HuH-7.5 (cell line): Measurements from ENCODE around the gene ZBTB22.
A peak's percentile ranks its signal among the peaks of the same experiment; 100 is the strongest.
"Not testable (repeated sequence)": the region's sequence is repeated elsewhere in the genome, so short reads cannot be mapped to it uniquely, and the experiment has no call there.

Experiments used
- DNase-seq: peaks from one replicate; pipeline ENCODE4 v3.0.0; 2011; ENCODE audit warnings: low spot score

Gene ZBTB22, protein sequence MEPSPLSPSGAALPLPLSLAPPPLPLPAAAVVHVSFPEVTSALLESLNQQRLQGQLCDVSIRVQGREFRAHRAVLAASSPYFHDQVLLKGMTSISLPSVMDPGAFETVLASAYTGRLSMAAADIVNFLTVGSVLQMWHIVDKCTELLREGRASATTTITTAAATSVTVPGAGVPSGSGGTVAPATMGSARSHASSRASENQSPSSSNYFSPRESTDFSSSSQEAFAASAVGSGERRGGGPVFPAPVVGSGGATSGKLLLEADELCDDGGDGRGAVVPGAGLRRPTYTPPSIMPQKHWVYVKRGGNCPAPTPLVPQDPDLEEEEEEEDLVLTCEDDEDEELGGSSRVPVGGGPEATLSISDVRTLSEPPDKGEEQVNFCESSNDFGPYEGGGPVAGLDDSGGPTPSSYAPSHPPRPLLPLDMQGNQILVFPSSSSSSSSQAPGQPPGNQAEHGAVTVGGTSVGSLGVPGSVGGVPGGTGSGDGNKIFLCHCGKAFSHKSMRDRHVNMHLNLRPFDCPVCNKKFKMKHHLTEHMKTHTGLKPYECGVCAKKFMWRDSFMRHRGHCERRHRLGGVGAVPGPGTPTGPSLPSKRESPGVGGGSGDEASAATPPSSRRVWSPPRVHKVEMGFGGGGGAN

GRCh38 chr6:33317669-33318425 lies at the start of gene ZBTB22:
ZBTB22 (minus strand) TSS chr6:33317744; CDS start chr6:33316916, 828 bp downstream.
- peak; percentile 84 for DNase-seq

GRCh38 chr6:33367009-33367714 lies 49.6 kb upstream of the ZBTB22 start:
- no peak for DNase-seq

GRCh38 chr6:33365206-33365971 lies 47.8 kb upstream of the ZBTB22 start:
- DNase-seq: not testable (repeated sequence)

DNA sequence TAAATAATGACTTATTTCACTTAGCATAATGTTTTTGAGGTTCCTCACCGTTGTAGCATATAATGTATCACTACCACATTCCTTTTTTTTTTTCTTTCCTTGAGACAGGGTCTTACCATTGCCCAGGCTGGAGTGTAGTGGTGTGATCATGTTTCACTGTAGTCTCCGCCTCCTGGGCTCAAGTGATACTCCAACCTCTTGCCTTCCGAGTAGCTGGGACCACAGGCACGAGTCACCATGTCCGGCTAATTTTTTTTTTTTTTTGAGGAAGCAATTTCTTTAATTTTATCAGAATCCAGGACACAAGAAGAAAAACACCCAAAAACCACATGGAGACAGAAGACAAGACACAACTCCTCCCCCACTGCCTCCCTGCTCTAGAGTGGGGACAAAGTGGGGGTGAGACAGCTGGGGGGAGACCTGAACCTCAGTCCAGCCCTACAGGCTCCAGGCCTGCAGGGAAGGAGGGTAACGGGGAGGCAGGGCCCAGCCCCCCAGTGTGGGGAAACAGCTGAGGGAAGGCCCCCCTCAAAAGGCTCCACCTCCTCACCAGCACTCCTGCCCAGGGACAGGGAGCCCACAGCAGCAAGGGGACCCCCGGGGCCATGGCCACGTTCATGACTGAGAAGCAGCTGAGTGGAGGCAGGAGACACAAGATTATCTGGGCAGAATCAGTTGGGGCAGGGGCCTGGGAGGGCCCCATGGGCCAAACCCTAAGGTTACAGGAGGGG lies 47.1 kb upstream of the ZBTB22 start:
- not testable (repeated sequence) for DNase-seq

GRCh38 chr6:33363486-33363885 lies 45.9 kb upstream of the ZBTB22 start:
- not testable (repeated sequence) for DNase-seq

- DNase-seq: no peak
These were observed 41.8 kb upstream of the ZBTB22 start for GRCh38 chr6:33359331-33359730.

DNA sequence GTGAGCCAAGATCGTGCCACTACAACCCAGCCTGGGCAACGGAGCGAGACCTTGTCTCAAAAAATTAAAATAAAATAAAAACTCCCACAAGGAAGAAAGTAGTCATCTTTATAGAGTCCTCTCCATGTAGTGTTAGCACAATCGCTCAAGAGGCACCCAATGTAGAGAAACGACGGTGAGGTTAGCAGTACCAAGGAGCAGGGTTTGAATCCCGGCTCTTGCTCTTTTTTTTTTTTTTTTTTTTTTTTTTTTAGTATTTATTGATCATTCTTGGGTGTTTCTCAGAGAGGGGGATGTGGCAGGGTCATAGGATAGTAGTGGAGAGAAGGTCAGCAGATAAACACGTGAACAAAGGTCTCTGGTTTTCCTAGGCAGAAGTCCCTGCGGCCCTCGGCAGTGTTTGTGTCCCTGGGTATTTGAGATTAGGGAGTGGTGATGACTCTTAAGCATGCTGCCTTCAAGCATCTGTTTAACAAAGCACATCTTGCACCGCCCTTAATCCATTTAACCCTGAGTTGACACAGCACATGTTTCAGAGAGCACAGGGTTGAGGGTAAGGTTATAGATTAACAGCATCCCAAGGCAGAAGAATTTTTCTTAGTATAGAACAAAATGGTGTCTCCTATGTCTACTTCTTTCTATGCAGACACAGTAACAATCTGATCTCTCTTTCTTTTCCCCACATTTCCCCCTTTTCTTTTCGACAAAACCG lies 39.8 kb upstream of the ZBTB22 start:
- DNase-seq: not testable (repeated sequence)

GRCh38 chr6:33356295-33356694 lies 38.8 kb upstream of the ZBTB22 start:
- no peak for DNase-seq

- DNase-seq: not testable (repeated sequence)
These were observed 38.3 kb upstream of the ZBTB22 start for GRCh38 chr6:33355860-33356259.

DNA sequence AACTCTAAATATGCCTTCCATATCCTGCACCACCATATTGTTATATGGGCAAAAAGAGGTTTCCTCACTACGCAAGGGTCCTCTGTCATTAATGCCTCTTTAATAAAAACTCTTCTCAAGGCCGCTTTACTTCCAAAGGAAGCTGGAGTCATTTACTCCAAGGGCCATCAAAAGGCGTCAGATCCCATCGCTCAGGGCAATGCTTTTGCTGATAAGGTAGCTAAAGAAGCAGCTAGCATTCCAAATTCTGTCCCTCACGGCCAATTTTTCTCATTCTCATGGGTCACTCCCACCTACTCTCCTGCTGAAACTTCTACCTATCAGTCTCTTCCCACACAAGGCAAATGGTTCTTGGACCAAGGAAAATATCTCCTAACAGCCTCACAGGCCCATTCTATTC lies 30.3 kb upstream of the ZBTB22 start:
- DNase-seq: no peak

DNA sequence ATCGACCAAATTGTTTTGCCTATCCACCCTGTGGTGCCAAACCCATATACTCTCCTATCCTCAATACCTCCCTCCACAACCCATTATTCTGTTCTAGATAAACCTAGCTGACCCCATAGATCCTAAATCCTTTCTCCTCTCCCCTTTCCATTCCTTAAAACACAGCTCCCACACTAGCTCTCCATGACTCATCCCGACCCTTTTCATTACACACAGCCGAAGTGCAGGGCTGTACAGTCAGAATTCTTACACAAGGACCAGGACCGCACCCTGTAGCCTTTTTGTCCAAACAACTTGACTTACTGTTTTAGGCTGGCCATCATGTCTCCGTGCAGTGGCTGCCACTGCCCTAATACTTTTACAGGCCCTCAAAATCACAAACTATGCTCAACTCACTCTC lies 29.4 kb upstream of the ZBTB22 start:
- DNase-seq: not testable (repeated sequence)

DNA sequence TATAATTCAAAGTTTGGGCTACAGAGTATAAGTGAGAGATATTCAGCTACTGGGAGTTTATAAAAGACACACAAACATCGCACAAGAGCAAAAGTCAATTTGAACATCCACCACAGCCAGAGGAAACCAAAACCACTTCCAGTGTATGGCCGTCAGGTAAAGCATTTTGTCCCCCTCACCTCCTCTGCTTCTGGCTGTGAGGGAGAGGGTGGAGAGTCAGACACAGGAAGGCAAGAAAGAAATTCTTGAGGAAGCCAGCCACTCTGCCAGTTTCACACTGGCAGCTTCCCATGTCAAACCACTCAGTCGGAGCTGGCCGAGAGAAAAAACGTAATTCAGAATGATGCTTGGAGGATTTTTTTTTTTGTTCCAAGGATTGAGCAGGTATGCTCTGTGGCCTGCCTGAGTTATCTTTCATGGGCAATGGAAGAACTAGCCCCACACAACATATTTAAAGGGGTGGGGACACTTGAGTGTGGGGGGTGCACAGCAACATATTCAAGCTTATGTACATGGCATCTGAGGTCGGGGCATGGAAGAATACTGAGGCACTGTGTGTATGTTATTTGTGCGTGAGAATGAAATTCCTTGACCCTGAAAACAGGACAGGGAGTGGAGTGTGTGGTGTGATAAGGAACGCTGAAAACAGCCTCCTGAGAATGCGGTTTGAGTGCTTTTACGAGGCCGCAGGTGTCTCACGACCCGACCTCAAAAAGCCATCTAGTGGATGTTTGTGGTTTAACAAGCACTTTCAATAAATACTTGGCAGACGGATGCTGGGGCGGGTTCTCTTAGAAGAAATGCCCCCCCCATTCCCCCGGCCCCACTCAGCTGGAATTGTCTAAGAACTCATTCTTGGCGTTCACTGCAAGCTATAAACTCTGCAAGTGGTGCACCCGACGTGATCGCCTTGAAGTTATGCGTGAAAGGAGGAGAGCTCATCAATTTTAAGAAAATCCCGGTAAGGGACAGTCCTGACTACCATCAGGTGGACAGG lies 27.5 kb upstream of the ZBTB22 start:
- DNase-seq: peak; percentile 32

- no peak for DNase-seq
These were observed 26.5 kb upstream of the ZBTB22 start for GRCh38 chr6:33343953-33344611.

GRCh38 chr6:33343606-33343952 lies 26.0 kb upstream of the ZBTB22 start:
- DNase-seq: not testable (repeated sequence)

DNA sequence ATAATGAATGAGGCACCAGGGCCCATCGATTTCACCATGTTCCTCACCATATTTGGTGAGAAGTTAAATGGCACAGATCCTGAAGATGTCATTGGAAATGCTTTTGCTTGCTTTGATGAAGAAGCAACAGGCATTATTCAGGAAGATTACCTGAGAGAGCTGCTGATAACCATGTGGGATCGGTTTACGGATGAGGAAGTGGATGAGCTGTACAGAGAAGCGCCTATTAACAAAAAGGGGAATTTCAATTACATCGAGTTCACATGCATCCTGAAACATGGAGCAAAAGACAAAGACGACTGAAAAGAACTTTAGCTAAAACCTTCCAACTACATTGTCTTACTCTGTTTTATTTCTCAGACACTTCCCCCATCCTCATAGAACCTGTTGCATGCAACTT lies 21.6 kb upstream of the ZBTB22 start:
- DNase-seq: no peak

DNA sequence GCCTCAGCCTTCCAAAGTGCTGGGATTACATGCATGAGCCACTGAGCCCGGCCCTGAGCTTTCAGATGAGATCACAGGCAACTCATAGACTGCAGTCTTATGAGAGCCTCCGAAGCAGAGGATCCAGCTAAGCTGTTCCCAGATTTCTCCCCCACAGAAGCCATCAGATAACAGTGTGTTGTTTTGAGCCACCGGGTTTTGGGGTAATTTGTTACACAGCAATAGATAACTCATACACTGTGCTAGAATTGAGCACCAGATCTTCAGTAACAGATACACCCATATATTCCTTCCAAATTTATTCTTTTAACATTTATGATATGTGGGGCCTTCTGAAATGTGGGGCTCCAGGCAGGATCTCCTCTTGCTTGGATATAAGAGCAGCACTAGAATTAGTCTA lies 19.0 kb upstream of the ZBTB22 start:
- DNase-seq: no peak

DNA sequence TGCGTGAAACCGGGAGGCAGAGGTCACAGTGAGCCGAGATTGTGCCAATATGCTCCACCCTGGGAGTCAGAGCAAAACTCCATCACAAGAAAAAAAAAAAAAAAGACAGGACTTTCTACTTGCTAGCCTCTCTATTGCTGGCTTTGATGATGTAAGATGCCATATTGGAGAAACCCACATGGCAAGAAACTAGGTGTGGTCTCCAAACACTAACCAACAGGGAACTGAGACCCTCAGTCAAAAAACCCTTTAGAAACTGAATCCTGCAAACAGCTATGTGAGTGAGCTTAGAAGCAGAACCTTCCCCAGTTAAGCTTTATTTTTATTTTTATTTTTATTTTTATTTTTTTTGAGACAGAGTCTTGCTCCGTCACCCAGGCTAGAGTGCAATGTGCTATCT lies 18.4 kb upstream of the ZBTB22 start:
- DNase-seq: no peak

DNA sequence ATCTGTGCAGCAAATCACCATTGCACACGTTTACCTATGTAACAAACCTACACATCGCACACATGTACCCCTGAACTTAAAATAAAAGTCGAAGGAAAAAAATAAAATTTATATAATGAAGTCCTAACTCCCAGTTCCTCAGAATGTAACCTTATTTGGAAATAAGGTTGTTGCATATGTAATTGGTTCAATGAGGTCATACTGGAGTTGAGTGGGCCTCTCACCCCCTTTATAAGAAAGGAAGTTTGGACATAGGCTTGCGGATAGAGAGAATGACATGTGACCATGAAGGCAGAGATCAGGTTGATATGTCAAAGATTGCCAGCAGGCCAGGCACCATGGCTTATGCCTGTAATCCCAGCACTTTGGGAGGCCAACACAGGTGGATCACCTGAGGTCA lies 16.1 kb upstream of the ZBTB22 start:
- DNase-seq: no peak
